Endometrial microvascular endothelial cells (primary cell): ENCODE results near the gene ADGRV1. TPM values are rescaled to one million over a fixed set of nuclear protein-coding genes. Genes with fewer than 3 reads are reported as not detected.

Experiments used
- in situ Hi-C: cut with HindIII; loops from 2 replicates; pipeline ENCODE4 v1.10.0; 2017; ENCODE audit warnings: low sequenced_read_pairs, low pct_unique_long_range_greater_than_20kb; ENCODE audit errors: inconsistent ontology term
- total RNA-seq: library from RNA; depleted of rRNA; stranded (reverse); fragments of >200 nt; gene quantifications from one replicate; pipeline ENCODE4 v1.2.3, GENCODE V29; 2015; ENCODE audit errors: inconsistent ontology term

Gene ADGRV1
- total RNA-seq, 1 donor from 2014 or later, result not detected

DNA sequence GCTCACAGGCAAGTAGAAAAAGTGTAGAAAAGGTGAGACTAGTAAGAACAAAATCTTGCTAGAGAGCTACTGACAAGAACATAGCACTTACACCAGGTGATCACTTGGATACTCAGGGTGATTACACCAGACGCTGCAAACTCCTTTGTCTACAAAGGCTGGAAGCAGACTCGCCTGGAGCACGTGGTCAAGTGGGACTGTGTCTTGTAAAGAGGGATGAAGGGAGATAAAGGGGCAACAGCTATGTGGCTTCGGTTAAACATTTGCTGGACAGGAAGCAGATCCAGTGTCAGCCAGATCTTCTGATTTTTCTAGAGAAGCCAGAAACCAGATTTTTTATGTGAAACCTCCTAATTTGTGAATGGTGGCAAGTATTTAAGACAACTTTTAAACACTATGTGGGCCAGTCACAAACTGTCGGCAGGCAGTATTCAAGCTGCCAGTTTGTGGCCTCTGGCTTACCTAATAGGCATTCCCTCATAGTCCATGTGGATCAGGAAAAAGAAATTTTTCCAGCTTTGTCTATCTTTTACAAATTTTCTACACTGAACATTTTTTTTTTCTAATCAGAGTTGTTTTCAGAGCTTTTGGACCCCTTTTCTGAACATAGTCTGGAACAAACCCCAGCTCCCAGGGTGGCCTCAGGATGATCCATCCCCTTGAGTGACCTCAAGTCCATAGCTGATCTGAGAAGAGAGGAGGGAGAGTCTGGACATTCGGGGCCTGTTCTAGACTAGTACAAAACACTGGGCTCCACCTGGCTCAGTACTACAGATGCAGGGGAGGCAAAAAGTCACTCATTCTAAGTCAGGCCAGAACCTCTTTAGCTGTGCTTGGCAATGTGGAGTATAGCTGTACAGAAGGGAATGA lies 561.6 kb downstream of the ADGRV1 start:
- in situ Hi-C loops, result no loop called here

DNA sequence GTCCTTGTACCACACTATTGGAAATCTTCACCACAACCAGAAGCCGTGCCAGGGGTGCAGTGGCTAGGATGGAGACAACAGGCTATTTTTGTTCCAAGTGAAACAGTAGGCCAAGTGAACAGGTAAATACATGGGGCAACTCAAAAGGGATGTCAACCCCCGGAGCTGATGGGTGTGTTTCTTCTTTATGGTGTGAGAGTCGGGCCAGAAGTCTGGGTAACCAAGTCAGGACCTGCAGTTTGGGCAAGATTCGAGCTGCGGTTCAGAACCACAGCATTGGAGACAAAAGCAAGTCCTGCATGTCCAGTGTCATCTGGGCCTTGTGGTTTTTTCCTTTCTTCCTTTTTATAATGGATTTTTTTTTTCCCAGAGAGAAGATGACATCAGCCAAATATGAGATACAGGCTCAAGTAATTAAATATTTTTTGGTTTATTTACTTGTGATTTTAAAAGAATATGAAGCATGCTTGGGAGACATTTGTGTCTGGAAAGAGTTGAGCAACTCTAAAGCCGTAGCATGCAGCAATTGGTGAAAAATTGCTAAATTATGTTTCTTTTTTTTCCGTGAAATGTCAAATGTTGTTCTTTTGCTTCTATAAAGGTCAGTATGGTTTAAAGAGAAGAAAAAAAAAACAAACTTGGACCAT lies 562.9 kb downstream of the ADGRV1 start:
- in situ Hi-C loops, result no loop called here

DNA sequence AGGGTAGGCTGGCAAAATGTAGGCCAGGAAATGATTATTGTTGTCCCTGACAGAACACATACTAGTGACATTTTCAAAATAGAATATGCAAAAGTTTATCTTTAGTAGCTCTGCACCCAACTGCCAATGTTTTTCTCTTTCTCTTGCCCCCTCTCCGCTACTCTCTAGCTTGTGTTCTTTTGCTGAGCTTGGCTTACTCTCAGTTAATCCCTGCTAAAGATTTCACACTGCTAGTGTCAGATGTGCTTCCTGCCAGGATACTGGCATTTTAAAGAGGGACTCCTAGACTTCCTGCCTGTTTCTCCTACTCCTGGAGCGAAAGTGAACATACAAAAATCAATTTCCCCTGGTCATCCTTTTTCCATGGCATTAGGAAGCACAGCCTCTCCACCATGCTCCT lies 564.1 kb downstream of the ADGRV1 start:
- in situ Hi-C loops, result no loop called here

DNA sequence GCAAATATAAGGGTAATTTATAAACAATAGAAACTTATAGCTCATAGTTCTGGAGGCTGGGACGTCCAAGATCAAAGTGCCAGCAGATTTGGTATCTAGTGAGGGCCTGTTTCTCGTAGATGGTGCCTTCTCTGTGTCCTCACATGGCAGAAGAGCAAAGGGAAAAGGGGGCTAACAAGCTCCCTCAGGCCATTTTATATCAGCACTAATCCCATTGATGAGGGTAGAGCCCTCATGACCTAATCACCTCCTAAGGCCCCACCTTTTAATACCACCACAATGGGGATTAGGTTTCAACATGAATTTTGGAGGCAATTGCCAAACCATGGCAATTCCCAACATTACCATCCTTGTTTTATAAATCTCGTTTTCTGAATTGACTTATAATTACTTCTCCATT lies 564.7 kb downstream of the ADGRV1 start:
- in situ Hi-C loops, result no loop called here

DNA sequence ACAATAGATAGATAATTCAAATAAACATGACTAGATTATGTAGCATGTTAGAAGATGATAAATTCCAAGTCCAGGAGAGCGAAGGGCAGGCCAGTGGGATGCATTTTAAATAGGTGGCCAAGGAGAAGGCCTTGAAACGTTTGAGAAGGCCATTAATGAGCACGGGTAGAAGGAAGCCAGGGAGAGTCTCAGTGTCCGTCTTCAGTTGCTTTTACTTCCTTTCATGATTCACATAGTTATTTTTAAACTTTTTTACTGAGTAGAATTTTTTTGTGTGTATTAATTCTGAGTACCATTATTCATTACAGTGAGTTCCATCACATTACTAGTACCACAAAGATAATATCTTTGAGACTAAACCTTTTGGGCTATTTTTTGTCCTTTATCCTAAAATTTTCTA lies 565.3 kb downstream of the ADGRV1 start:
- in situ Hi-C loops, result no loop called here

DNA sequence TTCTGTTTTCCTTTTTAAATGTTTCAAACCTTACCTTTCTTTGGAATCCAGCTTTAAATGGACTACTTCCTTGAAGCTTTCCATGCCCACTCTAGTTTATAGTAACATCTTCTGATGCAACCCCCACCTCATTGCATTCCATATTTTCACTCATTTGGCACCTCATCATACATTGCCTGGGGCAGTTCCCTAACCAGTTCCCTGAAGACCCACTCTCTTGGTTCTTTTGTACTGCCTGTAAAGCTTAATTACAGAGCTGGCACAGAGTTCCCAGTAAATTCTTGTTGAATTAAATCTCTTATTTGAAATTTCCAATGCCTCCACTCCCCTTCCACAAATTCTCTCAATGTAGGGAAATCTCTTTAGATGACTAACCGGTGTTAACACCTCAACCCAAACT lies 567.3 kb downstream of the ADGRV1 start:
- in situ Hi-C loops, result no loop called here

DNA sequence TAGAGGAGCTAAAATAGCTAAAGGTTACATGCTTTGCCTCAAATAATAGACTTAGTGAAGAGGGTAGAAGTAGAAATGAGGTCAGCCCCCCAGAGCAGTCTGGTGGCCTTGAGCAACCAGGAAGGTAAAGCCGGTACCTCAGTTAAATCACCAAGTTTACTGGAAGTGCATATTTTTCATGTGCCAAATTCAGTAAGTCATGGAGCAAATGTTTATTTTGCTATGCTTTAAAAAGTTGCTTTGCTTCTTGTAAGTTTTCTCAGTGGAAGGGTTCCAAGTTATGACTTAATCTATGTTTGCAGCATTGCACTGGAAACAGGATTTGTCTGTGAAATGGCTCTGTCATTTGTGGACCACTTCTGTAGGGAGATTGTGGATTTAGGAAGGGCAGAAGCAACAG lies 567.9 kb downstream of the ADGRV1 start:
- in situ Hi-C loops, result no loop called here

DNA sequence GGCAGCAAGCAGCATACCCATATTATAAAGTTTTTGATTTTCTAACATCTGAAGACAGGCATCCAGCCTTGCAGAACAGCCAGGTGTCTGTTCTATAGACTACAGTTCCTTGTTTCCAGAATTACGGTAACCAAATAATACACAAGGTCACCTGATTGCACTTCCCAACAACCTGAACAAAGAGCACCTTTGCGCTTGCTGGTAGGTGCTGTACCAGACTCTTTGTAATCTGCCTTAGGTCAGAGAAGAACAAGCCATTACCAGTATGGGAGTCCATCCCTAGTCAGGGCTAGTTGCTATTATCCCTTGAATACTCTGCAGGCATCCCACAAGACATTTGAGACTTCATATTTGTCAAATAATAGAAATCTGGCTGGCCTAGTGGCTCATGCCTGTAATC lies 568.3 kb downstream of the ADGRV1 start:
- in situ Hi-C loops, result no loop called here

DNA sequence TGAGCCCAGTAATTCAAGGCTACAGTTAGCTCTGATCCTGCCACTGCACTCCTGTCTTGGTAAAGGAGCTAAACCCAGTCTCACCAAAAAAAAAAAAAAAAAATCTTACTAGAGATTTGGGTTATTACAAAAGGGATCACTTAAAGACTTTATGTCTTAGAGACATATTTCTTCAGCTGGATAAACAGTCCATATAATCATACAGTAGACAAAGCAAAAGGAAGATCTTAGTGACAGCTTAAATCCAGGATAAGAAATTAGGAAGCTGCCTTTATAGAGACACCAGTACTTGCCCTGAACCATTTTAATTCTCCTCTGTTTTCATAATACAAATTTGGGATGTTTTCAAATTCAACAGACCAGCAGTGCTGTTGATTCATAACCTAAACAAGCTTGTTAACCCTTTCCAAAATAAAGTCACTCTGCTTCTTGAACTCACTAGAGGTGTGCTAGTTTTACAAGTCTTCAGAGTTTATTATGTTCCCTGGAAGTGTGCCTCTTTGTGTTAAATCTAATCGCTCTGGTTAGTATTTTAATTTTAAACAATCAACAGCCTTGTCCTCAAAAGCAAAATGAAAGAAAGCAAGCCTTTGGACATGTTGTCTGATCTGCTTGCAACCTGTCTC lies 569.0 kb downstream of the ADGRV1 start:
- in situ Hi-C loops, result no loop called here

DNA sequence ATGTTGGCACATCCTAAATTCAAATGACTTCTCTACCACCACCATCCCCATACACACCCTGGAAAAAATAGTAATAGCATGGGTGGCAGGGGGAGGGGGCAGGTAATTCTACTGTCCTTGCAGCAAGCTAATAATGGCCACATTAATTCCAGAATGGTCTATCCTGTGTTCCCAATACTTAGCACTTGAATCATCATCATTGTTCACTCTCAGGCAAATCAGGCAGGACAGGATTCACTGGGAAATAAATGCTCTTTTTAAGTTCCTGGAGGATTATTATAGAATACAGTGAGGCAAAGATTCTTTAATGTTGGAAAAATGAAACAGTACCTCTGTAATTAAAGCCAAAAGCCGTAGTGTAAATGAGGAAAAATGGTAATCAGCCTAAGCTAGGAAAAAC lies 570.0 kb downstream of the ADGRV1 start:
- in situ Hi-C loops, result no loop called here

DNA sequence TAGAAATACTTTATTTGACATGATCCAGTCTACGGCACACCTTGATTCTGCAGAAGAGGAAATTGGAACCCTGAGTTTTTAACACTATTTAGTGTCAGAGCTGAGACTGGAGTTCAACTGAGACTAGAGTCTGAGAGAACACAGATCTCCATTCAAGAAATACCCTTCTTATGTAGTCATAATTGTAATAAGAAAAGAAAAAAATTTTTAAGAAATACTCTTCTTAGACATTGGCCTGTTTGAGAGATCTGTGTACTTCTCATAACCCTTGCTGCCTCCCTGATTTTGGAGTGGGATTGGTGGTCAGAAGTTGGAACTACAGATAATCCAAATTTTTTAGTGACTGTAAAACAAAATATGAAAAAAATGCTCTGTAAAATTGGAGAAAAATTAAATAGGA lies 571.2 kb downstream of the ADGRV1 start:
- in situ Hi-C loops, result no loop called here

DNA sequence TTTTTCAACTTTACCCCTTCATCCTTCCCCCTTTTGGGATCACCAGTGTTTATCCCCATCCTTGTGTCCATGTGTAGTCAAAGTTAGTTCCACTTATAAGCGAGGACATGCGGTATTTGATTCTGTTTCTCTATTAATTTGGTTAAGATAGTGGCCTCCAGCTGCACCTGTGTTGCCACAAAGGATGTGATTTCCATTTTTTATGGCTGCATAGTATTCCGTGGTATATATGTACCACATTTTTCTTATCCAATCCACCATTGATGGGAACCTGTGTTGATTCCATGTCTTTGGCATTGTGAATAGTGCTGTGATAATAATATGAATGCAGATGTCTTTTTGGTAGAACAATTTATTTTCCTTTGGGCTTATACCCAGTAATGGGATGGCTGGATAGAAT lies 572.2 kb downstream of the ADGRV1 start:
- in situ Hi-C loops, result no loop called here

DNA sequence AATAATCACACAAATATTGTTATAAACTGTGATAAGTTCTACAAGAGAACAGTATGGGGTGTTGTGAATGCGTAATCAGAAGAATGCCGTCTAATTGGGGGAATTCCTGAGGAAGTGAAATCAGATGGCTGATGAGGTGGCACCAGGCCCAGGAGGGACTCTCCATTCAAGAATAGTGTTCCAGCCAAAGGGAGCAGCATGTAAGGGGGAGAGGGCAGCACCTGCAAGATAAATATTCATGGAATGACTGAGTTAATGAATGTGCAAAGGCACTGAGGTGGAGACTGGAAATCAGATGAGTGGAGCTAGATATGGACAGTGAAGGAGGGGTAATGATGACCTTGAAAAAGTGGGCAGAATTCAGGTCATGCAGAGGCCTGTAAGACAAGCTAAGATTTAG lies 574.0 kb downstream of the ADGRV1 start:
- in situ Hi-C loops, result no loop called here

DNA sequence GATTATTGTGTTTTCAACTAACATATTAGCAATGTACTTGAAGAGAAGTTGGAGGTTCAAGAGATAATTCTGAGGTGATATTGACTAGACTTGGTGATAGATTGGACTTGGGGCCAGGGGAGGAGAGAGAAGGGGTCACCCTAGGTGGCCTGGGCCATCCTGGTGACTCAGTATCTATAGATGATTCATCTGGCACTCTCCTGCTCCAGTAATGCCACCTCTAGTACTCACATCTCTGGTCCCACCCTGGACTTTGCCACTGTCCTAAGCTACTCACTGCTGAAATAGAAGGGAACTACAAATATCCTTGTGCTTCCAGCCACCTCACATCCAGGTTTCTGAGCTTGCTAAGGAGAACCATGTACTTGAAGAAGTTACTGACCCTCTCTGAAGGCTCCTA lies 574.6 kb downstream of the ADGRV1 start:
- in situ Hi-C loops, result no loop called here

DNA sequence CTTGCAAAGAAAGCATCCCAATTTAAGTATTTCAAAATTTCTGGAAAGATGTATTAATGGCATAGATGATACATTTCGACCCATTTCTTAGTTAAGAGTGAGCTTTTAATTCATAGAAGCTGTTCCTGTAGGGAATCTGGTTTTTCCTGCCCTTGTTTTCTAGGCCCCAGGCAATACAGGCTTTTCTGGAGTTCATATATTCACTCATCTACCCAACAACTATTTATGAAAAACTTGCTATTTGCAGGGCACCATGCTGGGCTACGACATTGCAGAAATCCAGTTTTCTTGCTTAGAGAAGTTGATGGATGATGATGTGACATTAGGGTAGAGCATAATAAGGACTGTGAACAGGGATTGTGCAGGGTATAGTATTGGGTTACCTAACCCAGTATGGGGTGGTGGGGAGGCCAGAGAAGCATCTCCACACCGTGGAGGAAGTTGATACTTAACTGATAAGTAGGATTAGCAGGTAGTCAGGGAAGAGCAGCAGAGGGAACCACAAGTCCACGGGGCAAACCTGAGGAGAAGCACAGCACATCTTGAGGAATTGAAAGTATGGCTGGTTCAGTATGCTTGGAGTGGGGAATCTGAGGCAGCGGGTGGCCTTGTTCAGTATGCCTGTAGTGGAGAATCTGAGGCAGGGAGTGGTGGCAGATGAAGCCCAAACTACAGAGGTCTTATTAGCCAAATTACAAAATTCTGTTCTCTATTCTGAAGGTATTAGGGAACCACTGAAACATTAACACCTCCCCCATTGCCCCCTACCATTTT lies 577.1 kb downstream of the ADGRV1 start:
- in situ Hi-C loops, result no loop called here

DNA sequence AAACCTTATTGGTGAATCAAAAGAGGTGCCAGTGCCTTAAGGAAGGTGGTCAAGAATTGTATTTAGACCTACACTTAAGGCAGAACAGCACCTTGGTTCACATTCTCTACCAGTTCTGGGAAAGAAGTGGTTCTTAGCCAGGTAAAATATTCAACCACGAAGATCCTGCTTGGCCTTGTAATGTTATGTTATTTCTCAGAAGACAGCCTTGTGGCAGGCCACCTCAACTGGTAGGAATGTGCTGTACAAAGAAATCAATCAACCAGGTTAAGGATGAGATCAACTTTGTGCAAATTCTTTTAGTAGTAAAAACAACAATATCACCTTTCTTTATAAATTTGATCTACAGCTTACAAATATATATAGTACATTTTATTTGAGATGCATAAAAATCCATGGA lies 577.7 kb downstream of the ADGRV1 start:
- in situ Hi-C loops, result no loop called here

DNA sequence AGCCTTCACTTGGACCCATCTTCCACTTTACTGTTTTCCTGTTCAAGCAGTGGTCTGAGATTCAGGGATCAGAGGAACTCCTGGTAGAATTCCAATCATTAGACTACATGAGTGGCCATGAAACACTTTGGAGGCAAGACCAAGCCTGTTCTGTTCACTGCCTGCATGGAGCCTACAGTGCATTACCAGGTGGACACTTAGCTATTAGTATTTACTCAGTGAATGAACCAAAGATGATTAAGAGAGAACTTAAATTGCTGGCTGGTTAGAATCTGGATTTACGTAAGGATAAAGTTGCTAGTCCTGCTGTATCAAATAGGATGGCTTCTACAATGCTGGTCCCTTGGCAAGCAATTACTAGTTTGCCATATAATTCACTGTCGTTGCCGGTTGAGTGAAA lies 579.0 kb downstream of the ADGRV1 start:
- in situ Hi-C loops, result no loop called here

DNA sequence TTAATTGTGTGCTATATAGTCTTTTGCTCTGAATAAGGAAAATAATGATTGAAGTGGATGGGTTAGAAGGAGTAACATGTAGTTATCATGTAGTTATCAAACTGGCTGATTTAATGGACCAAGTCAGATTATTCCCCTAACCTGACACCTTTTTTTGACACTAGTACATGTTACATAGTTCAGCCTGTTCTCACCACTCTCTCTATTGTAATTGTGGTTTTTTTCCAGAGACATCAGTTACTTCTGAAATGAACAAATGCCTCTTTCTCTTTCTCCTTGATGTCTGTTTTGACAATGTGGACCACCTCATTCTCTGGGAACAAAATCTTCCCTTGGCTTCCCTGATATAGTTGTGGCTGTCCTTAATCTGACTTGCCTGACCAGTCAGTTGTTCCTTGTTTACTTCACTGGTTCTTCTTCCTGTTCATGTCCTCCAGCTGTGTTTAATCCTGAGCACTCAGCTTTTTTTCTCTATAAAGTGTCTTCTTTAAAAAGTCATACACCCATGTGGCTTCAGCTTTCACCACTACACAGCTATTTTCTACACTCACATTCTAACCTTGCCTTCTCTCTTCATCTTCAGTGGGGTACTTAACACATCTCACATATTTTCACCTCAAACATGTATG lies 581.1 kb downstream of the ADGRV1 start:
- in situ Hi-C loops, result no loop called here

DNA sequence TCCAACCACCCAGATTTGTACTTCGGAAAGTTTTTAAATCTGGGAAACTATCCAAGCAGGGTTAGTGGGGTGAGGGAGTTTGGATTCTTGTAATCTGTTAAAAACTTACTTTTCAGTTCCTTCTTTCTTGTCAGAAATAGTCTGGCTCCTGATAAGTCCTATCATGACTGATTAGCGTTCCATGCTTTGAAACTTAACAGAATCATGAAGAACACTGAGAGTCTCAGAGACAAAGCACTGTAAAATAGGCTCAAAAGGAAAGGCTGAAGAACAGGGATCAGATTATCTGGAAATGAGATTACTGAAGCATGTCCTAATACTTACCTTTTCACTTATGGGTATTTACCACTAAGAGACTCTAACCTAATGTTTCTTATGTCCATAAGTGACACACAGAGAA lies 582.1 kb downstream of the ADGRV1 start:
- in situ Hi-C loops, result no loop called here
